CMK (cell line): ENCODE measurements around the gene TNFSF15.

Experiments used
- DNase-seq: peaks from one replicate; pipeline ENCODE4 v3.0.0-alpha.2; 2010; ENCODE audit warnings: low read depth

The TNFSF15 gene

DNA sequence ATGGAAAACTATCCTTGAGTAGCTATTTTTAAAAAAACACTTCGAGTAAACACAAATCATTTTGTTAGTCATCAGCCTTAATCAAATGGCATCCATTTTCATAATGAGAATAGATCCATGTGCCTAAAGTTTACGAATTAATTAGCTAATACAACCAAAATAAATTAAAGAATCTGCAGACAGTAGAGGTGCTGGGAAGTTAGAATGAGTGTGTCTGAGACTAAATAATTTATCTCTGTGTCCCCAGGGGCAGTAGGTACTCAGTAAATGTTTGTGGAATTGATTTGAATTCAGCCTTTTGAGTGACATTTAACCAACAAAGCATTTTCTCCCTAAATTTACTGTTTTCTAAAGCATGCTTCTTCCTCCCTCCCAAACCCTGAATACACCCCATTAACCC lies 18.6 kb downstream of the TNFSF15 start:
- no peak for DNase-seq

DNA sequence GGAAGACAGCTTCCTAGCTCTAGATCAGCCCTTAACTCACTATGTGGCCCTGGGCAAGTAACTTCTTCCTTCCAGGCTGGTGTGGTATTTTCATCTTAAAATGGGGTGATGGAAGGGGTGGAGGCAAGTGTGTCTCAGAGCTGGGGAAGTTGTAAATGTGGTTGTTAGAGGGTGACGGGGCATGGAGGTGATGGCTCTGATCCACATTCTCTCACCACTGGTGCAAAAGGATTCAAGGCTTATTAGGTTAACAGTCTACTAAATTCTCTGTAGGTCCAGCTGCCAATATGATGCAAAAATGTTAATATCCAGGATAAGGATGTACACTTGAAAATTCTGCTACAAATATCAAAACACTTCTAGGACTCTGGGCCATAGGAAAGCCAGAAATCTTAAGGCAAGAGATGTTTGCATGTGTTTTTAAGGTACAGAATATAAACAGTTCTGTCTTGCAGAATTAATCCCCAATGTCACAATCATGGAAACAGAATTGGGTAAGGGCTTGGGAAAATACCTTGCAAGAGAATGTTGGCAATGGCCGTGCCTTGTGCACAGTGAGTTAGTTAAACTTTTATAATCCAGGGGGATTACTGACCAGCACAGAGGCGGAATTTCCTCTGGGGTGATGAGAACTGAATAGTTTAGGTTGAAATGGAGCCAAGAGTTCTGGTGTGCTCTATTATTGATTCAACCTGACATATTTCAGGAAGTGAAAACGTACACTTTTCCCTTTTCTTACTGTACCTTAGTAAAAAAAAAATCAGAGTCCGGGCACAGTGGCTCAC lies 19.8 kb downstream of the TNFSF15 start:
- DNase-seq: no peak

DNA sequence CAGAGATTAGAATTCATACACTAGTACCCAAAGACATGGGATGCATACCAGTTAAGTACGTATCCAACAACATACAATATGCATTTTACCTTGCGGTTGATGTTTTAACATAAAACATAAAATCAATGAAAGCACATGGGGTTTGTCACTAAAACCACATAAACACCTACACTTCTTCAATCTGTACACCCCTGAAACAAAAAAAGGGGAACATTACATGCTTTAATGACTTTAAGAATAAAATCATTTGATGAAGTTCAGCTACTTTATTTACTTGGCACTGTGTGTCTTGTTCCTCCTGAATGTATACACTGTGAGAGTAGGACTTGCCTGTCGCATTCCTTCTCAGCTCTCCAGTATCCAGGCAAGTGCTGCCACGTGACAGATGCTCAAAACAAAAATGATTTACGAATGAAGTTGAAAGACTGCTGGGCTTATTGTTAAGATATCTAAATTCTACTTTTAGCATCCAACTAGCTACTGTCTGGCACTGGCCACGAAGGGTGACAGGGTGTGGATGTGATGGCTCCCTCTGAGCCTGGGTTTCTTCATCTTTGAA lies 21.0 kb downstream of the TNFSF15 start:
- DNase-seq: no peak

DNA sequence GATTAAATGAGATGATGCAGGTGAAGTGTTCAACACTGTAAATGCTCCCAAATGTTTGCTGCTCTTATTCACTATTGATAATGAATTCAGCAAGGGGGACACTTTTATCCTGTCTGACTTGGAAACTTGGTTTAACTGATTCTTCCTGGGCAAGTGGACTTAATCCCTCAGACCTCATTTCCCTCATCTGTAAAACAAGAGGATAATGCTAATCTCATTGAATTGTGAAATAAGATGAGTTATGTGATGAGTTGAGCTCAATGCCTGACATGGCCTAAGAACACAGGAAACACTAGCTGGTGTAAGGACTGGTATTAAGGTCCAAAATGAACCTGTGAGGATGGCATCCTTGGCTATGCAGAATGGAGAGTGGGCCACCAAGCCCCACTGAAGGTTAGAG lies 23.3 kb downstream of the TNFSF15 start:
- DNase-seq: no peak

DNA sequence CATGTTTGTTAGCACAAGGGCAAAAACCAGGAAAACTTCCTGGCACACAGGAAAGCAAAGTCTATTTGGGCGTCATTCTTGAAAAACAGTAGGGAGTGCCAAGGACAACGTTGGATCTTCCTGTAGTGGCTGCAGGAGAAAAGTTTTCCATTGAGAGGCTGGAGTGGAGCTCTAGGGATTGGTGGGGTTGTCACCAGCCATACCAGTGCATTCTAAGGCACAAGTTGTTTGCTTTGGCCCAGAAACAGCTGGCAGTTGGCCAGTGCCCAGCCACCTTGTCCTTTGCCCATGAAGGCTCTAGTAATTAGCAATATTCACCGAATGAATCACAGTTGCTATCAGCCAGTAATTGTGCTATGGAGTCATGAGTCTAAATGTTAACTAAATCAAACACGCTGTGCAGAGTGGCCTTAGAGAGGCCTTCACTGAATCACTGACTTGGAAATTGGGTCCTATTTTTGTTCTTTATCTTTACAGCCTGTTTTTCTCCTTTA lies 26.4 kb downstream of the TNFSF15 start:
- no peak for DNase-seq

DNA sequence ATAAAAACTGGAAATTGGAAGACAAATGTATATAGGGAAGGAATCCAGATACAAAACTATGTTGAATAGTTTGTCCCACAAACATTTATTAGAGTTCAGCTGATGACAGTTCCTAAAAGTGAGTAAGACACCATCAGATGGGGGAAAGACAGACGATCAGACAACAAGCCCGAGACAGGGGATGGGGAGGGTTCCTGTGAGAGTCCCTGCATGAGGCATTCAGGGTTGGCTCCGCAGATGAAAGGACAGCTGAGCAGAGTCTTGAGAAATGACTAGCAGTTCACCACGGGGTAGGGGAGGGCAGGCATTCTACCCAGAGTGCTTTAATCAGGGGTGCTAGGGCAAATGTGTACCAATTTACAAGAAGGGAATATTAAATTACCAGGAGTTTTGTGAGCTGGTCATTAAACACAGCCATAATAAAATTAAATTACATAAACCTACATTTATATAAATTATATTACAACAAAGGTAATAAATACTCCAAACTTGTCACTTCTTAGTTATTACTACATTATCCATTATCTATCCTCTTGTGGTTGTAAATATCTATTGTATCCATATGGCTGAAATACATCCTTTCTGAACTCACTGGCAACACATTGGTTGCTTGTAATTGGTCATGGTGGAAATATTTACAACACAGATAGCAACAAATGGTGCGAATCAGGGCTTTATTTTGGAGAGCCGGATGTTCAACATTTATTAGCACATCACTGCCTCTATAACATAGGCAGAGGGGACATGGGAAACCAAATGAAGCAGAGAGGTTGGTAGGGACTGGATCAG lies 27.8 kb downstream of the TNFSF15 start:
- no peak for DNase-seq

DNA sequence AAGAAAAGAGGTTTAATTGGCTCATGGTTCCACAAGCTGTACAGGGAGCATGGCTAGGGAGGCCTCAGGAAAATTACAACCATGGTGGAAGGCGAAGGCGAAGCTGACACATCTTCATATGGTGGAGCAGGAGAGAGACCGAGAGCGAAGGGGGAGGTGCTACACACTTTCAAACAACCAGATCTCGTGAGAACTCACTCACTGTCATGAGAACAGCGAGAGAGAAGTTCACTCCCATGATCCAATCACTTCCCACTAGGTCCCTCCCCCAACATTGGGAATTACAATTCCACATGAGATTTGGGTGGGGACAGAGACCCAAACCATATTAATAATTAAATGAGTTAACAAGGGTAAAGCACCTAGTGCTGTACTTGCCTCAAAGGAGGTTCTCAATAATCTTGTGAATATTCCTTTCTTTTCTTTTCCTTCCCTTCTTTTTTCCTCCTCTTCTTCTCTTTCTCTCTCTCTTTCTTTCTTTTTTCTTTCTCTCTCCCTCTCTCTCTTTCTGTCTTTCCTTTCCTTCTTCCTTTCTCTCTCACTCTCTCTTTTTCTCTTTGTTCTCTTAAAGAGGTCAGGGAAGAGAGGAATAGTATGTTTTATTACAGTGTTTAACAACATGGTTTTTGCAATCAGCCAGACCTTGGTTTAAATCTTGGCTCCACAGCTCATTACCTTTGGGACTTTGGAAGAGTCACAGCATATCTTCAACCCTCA lies 29.0 kb downstream of the TNFSF15 start:
- DNase-seq: no peak

DNA sequence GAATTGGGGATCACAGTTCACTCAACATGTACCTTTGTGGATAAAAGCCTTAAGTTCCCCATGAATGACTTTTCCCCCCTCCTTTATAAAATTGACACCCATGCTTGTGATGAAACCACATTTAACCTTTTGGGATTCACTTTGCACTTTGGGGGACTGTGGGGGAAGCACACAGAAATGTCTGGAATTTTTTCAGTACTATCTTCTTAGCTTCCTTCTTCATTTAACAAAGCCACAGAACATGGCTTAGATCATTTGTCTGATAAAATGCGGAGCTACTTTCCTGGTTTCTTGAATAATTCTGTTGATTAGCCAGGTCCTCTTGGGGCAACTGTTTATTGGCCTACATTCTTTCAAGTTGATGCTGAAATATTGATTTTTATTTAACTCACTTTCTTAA lies 29.9 kb downstream of the TNFSF15 start:
- no peak for DNase-seq

DNA sequence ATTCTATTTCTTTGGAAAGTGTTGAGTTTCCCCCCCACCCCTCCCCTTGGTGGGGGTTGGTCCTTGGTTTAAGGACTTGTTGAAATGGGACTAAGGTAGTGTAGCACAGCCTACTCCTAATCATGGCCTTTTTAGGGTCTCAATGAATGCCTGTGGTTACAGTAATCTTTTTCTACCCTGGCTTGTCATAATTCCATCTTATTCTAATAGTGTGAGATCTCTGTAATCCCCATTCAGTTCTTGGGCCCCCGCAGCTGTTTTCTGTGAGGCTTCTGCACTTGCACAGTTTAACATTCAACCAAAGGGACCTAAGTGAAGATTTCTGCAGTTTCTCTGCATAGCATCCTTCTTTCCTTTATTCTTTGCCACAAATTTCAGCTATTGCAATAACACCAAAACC lies 30.7 kb downstream of the TNFSF15 start:
- DNase-seq: no peak

DNA sequence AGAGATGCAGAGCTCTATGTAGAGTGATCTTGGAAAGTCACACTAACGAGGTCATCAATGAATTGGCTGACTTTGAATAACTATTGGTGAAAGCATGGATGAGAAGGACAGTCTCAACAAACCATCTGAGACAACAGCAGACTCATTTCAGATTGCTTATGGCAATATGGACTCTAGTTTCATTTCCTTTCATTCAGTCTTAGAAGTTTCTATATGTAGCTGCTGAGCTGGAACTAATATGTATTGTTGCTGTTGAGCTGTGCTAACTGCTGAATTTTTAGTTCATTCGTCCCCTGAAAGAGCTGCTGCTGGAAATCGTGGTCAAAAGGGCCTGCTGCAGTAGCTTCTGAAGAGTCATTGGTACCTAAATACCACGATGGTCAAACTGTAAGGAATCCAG lies 31.3 kb downstream of the TNFSF15 start:
- no peak for DNase-seq

DNA sequence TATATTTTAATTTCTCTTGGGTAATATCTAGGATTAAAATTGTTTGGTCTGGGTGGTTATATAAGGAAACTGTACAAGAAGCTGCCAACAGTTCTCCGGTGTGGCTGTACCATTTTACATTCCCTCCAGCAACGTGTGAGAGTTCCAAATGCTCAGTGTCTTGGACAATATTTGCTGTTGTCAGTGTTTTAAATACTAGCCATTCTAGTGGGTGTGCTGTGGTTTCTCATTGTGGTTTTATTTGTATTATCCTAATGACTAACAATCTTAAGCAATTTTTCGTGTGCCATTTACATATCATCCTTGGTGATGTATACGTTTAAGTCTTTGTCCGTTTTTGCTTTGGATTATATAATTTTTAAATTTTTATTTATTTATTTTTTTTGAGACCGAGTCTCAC lies 34.0 kb downstream of the TNFSF15 start:
- no peak for DNase-seq

DNA sequence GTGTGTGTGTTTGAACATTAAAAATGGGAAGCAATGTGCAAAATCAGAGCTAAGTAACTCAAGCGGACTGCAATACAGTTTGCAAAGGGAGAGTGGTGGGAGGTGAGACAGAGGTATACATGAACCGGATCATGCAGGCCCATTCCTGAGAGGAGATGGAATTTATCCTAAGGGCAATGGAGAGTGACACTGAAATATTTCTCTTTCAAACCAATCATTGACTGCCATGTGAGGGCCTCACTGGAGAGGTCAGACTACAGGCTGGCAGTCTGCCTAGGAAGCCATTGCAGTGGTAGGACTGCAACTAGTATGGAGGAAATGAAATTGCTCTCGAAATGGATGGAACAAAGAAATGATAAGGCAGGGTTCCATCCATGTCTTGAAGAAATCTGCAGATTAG lies 34.8 kb downstream of the TNFSF15 start:
- no peak for DNase-seq

DNA sequence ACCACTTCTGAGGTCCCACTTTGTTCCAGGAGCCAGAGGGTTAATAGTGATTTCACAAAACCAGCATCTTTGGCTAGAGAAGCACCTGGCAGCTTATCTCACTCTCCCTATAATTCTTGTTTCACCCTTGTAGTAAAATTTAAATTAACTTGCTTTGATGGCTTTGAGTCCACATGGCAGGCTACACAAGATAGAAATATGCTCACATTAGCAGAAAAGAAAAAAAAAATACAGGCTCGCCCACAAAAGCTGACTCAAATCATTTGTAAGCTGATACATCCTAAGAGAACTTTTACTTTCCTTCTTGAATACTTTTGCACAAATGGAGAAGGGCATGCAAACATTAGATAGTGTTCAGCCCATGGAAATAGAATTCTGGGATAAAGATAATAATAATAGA lies 36.2 kb downstream of the TNFSF15 start:
- DNase-seq: no peak

DNA sequence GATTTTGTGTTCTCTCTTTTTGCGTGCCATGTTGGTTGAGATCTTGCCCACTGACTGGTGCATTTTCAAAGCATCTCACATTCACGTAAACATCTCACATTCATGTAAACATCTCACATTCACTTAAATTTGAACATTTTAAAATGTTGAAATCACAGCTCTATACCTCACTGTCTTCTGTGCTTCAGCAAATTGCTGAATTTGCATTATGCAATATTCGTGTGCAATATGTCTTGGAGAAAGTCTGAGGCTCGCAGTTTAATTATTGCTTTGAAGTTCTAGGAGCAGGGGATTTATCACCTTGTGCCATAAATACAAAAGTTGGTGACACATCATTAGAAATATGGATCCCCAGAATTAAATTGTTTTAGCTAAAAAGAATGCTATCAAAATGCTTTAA lies 42.6 kb downstream of the TNFSF15 start:
- no peak for DNase-seq

DNA sequence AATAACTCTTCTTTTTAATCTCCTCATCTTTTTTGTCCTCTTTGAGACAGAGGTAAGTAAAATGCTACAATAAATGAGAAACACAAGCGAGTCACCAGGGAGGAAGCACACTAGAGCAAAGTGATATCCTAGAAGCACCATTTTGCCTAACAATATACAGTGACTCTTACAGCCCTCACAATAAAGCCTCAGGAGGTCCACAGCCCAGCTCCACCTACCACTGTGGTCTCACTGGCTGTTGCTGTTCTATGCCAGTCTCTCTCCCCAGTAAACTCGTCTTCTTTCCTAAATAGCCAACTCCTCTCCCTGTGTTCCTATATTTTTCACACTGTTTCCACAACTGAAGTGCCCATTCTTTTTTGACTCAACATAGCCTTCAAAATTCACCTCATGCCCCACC lies 44.3 kb downstream of the TNFSF15 start:
- no peak for DNase-seq

DNA sequence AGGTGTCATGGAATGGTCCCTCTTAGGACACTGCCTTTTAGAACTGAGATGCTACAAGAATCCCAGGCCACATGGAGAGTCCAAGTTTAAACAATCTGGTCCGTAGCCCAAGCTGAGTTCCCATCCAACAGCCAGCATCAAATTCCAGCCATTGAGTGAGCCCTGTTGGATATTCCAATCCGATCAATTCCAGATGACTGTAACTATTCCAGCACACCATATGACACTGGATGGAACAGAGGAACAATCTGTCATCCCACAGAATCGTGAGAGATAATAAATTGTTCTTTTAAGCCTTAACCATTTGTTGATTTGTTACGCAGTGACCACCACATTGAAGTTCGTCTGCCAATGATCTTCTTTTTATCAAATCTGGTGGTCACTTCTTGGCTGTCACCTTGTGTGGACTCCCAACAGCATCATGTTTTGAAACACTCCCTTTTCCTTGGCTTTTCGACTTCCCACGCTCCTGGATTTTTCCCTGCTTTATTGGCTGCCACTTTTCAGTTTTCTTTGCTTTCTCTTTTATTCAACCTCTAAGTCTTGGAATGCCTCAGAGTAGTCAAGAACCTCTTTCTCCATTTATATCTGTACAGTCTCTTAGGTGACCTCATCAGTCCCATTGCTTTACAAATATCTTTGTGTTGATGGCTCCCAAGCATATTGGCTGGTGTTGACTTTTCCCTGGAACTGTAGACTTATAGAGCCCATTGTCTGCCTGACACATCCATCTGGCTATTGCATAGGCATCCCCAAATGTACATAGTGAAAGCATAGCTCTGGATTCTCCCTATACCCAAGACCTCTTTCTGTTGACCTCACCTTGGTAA lies 46.1 kb downstream of the TNFSF15 start:
- DNase-seq: no peak

DNA sequence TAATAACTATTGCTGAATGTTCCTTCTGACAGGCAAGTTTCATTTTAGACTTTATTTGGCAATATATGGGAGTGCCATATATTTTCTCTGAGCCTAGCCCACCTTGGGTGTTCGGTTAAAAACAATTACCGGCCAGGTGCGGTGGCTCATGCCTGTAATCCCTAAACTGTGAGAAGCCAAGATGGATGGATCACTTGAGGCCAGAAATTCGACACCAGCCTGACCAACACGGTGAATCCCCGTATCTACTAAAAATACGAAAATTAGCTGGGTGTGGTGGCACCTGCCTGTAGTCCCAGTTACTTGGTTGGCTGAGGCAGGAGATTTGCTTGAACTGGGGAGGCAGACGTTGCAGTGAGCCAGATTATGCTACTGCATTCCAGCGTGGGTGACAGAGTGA lies 47.9 kb downstream of the TNFSF15 start:
- no peak for DNase-seq

DNA sequence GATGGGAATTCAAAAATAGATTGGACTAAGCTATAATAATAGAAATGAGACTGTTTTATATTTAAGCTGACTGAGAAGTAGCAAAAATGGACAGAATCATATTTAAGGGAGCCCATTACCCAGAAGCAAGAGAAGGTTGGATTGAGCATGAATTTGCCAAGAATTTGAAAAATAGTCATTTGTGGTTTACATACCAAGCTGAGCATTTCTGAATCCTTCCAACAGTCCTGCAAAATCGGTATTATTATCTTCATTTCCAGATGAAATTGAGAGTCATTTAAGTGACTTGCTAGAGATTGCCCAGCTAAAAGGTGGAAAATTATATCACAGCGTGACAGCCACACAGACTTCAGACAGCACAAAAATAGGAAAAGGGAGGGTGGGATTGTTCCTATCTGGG lies 48.4 kb downstream of the TNFSF15 start:
- no peak for DNase-seq

DNA sequence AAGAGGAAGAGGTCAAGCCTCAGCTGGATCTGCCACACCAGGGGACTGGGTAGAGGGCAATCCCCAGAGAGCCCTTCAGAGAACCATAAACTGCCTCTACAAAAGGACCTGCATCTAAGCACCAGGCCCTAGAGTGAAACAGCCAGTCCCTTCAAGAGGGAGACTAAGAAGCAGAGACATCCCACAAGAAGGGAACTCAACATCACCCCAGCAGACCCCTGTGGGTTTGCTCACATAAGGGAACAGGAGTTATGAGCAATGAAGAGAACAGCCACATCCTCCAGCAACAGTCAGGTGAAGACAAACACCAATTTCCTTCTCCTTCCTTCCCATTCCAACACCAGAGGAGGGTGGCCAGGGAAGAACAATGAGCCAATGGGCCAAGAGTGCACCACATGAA lies 48.9 kb downstream of the TNFSF15 start:
- DNase-seq: no peak

DNA sequence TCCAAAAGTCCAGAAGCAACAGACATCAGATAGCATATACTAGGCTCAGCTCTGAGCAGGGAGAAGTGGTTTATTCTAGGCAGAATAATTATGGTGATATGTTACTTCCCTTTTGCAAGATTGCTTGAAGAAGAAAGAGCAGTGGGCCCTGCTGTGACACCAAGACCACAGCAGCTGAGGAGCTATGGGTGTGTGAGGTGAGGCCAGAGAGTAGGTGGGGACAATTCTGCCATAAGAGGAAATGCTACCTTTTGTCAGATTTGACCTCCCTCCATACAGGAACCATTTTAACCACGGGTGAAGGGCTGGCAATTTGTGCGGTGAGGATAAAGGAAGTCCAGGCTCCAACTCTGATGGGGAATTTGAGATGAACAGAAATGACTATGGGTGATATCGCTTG lies 51.3 kb downstream of the TNFSF15 start:
- DNase-seq: no peak

DNA sequence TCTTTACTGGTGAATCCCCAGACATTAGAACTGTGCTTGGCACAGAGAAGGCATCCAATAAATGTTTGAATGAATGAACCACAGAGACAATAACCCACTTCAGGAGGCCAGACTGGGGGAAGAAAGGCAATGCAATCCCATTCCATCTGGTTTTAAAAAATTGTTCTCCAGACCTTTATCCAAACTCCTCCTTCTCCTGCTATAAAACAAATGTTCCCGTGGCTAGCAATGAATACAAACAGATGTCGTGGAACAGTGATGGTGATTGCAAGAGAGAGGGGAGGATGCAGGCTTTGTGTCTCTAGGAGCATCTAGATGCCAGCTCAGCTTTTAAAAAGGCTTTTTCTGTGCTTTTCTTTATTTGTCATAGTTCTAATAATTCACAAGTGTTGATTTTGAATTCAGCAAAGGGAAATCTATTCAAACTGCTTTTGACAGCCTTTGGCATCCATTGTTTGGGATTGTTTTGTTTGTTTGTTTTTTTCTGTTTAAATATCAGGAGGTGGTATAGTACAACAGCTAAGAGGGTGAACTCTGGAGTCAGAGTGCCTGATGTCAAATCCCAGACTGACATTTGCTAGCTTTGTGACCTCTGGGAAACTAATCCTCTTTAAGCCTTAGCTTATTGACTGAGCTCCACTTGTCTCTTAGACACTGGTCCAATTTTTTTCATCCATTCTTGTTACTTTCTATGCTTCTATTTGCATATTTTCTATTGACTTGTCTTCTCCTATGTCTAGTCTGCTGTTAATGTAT lies 59.1 kb downstream of the TNFSF15 start:
- DNase-seq: no peak
